HepG2 (cell line): Measurements from ENCODE around the gene EFCAB13. TPM values are rescaled to one million over a fixed set of nuclear protein-coding genes. Genes with fewer than 3 reads are reported as not detected.

Source experiments
- DDIT3 ChIP-seq: sonication (generic); formaldehyde crosslinking; IDR thresholded peaks from 2 replicates; pipeline ENCODE4 v1.4.0; 2020; ENCODE audit warnings: mild to moderate bottlenecking, missing genetic modification reagents
- FOSL2 ChIP-seq: sonication (generic); formaldehyde crosslinking; IDR thresholded peaks from 2 replicates; pipeline ENCODE4 v1.4.0; 2020; ENCODE audit warnings: missing genetic modification reagents
- GABPB1 ChIP-seq: IDR thresholded peaks from 2 replicates; pipeline ENCODE4 v1.6.1; 2016; ENCODE audit warnings: mild to moderate bottlenecking, missing genetic modification reagents, moderate library complexity, missing compliant biosample characterization
- GMEB1 ChIP-seq: sonication (generic); formaldehyde crosslinking; IDR thresholded peaks from 2 replicates; pipeline ENCODE4 v1.5.1; 2020; ENCODE audit warnings: missing genetic modification reagents, mild to moderate bottlenecking, borderline replicate concordance
- KLF12 ChIP-seq: sonication (generic); formaldehyde crosslinking; IDR thresholded peaks from 2 replicates; pipeline ENCODE4 v1.4.0; 2020; ENCODE audit warnings: missing genetic modification reagents, borderline replicate concordance
- NCOA1 ChIP-seq: sonication (generic); formaldehyde crosslinking; IDR thresholded peaks from 2 replicates; pipeline ENCODE4 v1.9.0; 2021; ENCODE audit warnings: missing genetic modification reagents
- PHF20 ChIP-seq: sonication (generic); formaldehyde crosslinking; IDR thresholded peaks from 2 replicates; pipeline ENCODE4 v1.5.0; 2020; ENCODE audit warnings: mild to moderate bottlenecking, missing genetic modification reagents
- RARA ChIP-seq: IDR thresholded peaks from 2 replicates; pipeline ENCODE4 v1.6.1; 2016; ENCODE audit warnings: missing genetic modification reagents, missing compliant biosample characterization
- RBFOX2 ChIP-seq: fragments of 200-400 bp; formaldehyde crosslinking; IDR thresholded peaks from 2 replicates; pipeline ENCODE4 v1.6.1; 2017; ENCODE audit warnings: low read depth, mild to moderate bottlenecking, low read length
- SAFB2 ChIP-seq: sonication (generic); formaldehyde crosslinking; IDR thresholded peaks from 2 replicates; pipeline ENCODE4 v1.5.1; 2020; ENCODE audit warnings: missing genetic modification reagents, low read depth, mild to moderate bottlenecking, borderline replicate concordance
- SOX13 ChIP-seq, 3 experiments: fragments of 450-650 bp in 1 of 3; sonication (generic) in 1 of 3; formaldehyde crosslinking in 1 of 3; IDR thresholded peaks in 2 of 3; conservative IDR thresholded peaks in 1 of 3; 2 replicates each; pipeline versions ENCODE4 v1.5.0 to v1.6.1; 2016 to 2020; ENCODE audit warnings: antibody characterized with exemption in 1 of 3, mild to moderate bottlenecking in 1 of 3, missing compliant biosample characterization in 1 of 3, missing genetic modification reagents in 1 of 3, moderate library complexity in 1 of 3
- ZNF335 ChIP-seq: sonication (generic); formaldehyde crosslinking; IDR thresholded peaks from 2 replicates; pipeline ENCODE4 v1.4.0; 2020; ENCODE audit warnings: missing genetic modification reagents
- ZNF501 ChIP-seq: sonication (generic); formaldehyde crosslinking; IDR thresholded peaks from 2 replicates; pipeline ENCODE4 v1.5.1; 2020; ENCODE audit warnings: mild to moderate bottlenecking, moderate library complexity, missing genetic modification reagents
- ZNF577 ChIP-seq: sonication (generic); formaldehyde crosslinking; IDR thresholded peaks from 2 replicates; pipeline ENCODE4 v1.4.0; 2020; ENCODE audit warnings: mild to moderate bottlenecking, low read depth, missing genetic modification reagents, borderline replicate concordance
- ZNF674 ChIP-seq: sonication (generic); formaldehyde crosslinking; IDR thresholded peaks from 2 replicates; pipeline ENCODE4 v1.5.0; 2020; ENCODE audit warnings: low read depth, mild to moderate bottlenecking, missing genetic modification reagents
- ZNF703 ChIP-seq: sonication (generic); formaldehyde crosslinking; IDR thresholded peaks from 2 replicates; pipeline ENCODE4 v1.5.1; 2020; ENCODE audit warnings: missing genetic modification reagents, mild to moderate bottlenecking, moderate library complexity, borderline replicate concordance
- polyA plus RNA-seq, 8 experiments: library from polyadenylated mRNA; depleted of rRNA in 3 of 8; stranded (reverse) in 7 of 8; unstranded in 1 of 8; fragments of >200 nt; fragmentation: Illumina TruSeq in 4 of 8; extraction: Trizol in 4 of 8; gene quantifications; 2 replicates each; pipeline versions ENCODE4 v1.2.1 to v1.2.3, GENCODE V29; 2011 to 2016; ENCODE audit warnings: low read depth in 4 of 8, missing spikeins in 1 of 8, mixed read lengths in 1 of 8; ENCODE audit not compliant: insufficient read depth in 1 of 8
- total RNA-seq, 5 experiments: library from RNA; depleted of rRNA; stranded (reverse); fragments of >200 nt; fragmentation: Illumina TruSeq; extraction: Trizol; gene quantifications; 2 replicates each; pipeline ENCODE4 v1.2.3, GENCODE V29; 2016; ENCODE audit warnings: low read depth in 1 of 5
- TF ChIP-seq, protein P1 (sequence below): IDR thresholded peaks from 2 replicates; pipeline ENCODE4 v1.4.0; 2020; ENCODE audit warnings: mild to moderate bottlenecking, missing genetic modification reagents
- TF ChIP-seq, protein P2 (sequence below), 2 experiments: IDR thresholded peaks; 2 replicates each; pipeline ENCODE4 v1.6.1; 2011 to 2012; ENCODE audit warnings: low read length in 2 of 2, borderline replicate concordance in 1 of 2, low read depth in 1 of 2, mild to moderate bottlenecking in 1 of 2, moderate library complexity in 1 of 2

EFCAB13 gene
- total and polyA plus RNA-seq, 2 of the 13 experiments (the other 11 are each of a cell fraction or from before 2014, with no cell fraction given) = 0.22 to 0.71 TPM

GRCh38 chr17:47323382-47324223 lies at the start of gene EFCAB13 (continued):
- TF ChIP-seq, protein P1, sequence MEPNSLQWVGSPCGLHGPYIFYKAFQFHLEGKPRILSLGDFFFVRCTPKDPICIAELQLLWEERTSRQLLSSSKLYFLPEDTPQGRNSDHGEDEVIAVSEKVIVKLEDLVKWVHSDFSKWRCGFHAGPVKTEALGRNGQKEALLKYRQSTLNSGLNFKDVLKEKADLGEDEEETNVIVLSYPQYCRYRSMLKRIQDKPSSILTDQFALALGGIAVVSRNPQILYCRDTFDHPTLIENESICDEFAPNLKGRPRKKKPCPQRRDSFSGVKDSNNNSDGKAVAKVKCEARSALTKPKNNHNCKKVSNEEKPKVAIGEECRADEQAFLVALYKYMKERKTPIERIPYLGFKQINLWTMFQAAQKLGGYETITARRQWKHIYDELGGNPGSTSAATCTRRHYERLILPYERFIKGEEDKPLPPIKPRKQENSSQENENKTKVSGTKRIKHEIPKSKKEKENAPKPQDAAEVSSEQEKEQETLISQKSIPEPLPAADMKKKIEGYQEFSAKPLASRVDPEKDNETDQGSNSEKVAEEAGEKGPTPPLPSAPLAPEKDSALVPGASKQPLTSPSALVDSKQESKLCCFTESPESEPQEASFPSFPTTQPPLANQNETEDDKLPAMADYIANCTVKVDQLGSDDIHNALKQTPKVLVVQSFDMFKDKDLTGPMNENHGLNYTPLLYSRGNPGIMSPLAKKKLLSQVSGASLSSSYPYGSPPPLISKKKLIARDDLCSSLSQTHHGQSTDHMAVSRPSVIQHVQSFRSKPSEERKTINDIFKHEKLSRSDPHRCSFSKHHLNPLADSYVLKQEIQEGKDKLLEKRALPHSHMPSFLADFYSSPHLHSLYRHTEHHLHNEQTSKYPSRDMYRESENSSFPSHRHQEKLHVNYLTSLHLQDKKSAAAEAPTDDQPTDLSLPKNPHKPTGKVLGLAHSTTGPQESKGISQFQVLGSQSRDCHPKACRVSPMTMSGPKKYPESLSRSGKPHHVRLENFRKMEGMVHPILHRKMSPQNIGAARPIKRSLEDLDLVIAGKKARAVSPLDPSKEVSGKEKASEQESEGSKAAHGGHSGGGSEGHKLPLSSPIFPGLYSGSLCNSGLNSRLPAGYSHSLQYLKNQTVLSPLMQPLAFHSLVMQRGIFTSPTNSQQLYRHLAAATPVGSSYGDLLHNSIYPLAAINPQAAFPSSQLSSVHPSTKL (CRISPR knock-in tag) = peak; percentile 74
- TF ChIP-seq GMEB1 (CRISPR knock-in tag) (peak; percentile 62; the same call in 1 of the 2 replicates), PHF20 (peak; percentile 81), ZNF501 (peak; percentile 87), GABPB1 (peak; percentile 84), KLF12 (peak; percentile 91), RARA (CRISPR knock-in tag) (peak; percentile 63), NCOA1 (CRISPR knock-in tag) (peak; percentile 93; the same call in 1 of the 2 replicates), ZNF335 (CRISPR knock-in tag) (peak; percentile 81), SAFB2 (peak; percentile 91; the same call in 1 of the 2 replicates), ZNF674 (CRISPR knock-in tag) (peak; percentile 93; the same call in 1 of the 2 replicates), SOX13 (IDR thresholded peaks at IDR 0.05) (no peak), SOX13 (CRISPR knock-in tag; conservative IDR thresholded peaks at IDR 0.05 in 1 of 2, IDR thresholded peaks at IDR 0.05 in 1 of 2) (peak in 1 of 2 experiments; percentile 50; a peak in 1 of 4 replicates), ZNF577 (CRISPR knock-in tag) (no peak), RBFOX2 (peak; percentile 86), DDIT3 (CRISPR knock-in tag) (no peak), FOSL2 (peak; percentile 41; the same call in 1 of the 2 replicates), ZNF703 (peak; percentile 97; the same call in 1 of the 2 replicates)
- TF ChIP-seq, protein P2, sequence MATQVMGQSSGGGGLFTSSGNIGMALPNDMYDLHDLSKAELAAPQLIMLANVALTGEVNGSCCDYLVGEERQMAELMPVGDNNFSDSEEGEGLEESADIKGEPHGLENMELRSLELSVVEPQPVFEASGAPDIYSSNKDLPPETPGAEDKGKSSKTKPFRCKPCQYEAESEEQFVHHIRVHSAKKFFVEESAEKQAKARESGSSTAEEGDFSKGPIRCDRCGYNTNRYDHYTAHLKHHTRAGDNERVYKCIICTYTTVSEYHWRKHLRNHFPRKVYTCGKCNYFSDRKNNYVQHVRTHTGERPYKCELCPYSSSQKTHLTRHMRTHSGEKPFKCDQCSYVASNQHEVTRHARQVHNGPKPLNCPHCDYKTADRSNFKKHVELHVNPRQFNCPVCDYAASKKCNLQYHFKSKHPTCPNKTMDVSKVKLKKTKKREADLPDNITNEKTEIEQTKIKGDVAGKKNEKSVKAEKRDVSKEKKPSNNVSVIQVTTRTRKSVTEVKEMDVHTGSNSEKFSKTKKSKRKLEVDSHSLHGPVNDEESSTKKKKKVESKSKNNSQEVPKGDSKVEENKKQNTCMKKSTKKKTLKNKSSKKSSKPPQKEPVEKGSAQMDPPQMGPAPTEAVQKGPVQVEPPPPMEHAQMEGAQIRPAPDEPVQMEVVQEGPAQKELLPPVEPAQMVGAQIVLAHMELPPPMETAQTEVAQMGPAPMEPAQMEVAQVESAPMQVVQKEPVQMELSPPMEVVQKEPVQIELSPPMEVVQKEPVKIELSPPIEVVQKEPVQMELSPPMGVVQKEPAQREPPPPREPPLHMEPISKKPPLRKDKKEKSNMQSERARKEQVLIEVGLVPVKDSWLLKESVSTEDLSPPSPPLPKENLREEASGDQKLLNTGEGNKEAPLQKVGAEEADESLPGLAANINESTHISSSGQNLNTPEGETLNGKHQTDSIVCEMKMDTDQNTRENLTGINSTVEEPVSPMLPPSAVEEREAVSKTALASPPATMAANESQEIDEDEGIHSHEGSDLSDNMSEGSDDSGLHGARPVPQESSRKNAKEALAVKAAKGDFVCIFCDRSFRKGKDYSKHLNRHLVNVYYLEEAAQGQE (IDR thresholded peaks at IDR 0.05; ENCODE audit: borderline replicate concordance in 1 of 2, low read depth in 1 of 2, low read length in 2 of 2) = peak in 1 of 2 experiments; percentile 9; a peak in 1 of 4 replicates
